GM21737 (cell line): ENCODE results near the gene TNS3.
"Not testable (repeated sequence)": the region's sequence is repeated elsewhere in the genome, so short reads cannot be mapped to it uniquely, and the experiment has no call there.

Source experiments
- ATAC-seq: cut with Tn5 transposase; IDR thresholded peaks from one replicate; pipeline ENCODE4 v1.9.1; 2021; ENCODE audit warnings: mild to moderate bottlenecking, moderate library complexity; ENCODE audit not compliant: unreplicated experiment

Gene TNS3

GRCh38 chr7:47273974-47274766, 307.7 kb downstream of the TNS3 start:
- no peak for ATAC-seq

- ATAC-seq, result no peak
Measured at GRCh38 chr7:47273088-47273487, 308.8 kb downstream of the TNS3 start.

- ATAC-seq, result no peak
Measured at GRCh38 chr7:47271749-47272148, 310.2 kb downstream of the TNS3 start.

GRCh38 chr7:47268851-47269836, 312.8 kb downstream of the TNS3 start:
- ATAC-seq, result no peak

- no peak for ATAC-seq
Measured at GRCh38 chr7:47267346-47267745, 314.6 kb downstream of the TNS3 start.

GRCh38 chr7:47266799-47267198, 315.1 kb downstream of the TNS3 start:
- ATAC-seq, result no peak

- ATAC-seq, result no peak
Measured at GRCh38 chr7:47266131-47266706, 315.7 kb downstream of the TNS3 start.

- ATAC-seq, result no peak
Measured at GRCh38 chr7:47265621-47266020, 316.3 kb downstream of the TNS3 start.

GRCh38 chr7:47264021-47264651, 317.8 kb downstream of the TNS3 start:
- no peak for ATAC-seq

- no peak for ATAC-seq
Measured at GRCh38 chr7:47262881-47263280, 319.0 kb downstream of the TNS3 start.

- ATAC-seq, result not testable (repeated sequence)
Measured at GRCh38 chr7:47262160-47262559, 319.8 kb downstream of the TNS3 start.

- ATAC-seq, result no peak
Measured at GRCh38 chr7:47260270-47260669, 321.6 kb downstream of the TNS3 start.

- ATAC-seq, result no peak
Measured at GRCh38 chr7:47259682-47260081, 322.2 kb downstream of the TNS3 start.

GRCh38 chr7:47258798-47259197, 323.1 kb downstream of the TNS3 start:
- ATAC-seq, result no peak

- ATAC-seq, result no peak
Measured at GRCh38 chr7:47256016-47256415, 325.9 kb downstream of the TNS3 start.

GRCh38 chr7:47255441-47255840, 326.5 kb downstream of the TNS3 start:
- no peak for ATAC-seq

- no peak for ATAC-seq
Measured at GRCh38 chr7:47255007-47255406, 326.9 kb downstream of the TNS3 start.

GRCh38 chr7:47254081-47254977, 327.6 kb downstream of the TNS3 start:
- ATAC-seq, result peak; percentile 88

- peak; percentile 29 for ATAC-seq
Measured at GRCh38 chr7:47253650-47254080, 328.2 kb downstream of the TNS3 start.

GRCh38 chr7:47252675-47253074, 329.2 kb downstream of the TNS3 start:
- ATAC-seq, result no peak
